HepG2 (cell line): Measurements from ENCODE around the gene PPP1R18. TPM values are rescaled to one million over a fixed set of nuclear protein-coding genes. Genes with fewer than 3 reads are reported as not detected.
"Not testable (repeated sequence)": the region's sequence is repeated elsewhere in the genome, so short reads cannot be mapped to it uniquely, and the experiment has no call there.

Experiments used
- ATAC-seq: fragments of 200-7000 bp; cut with Tn5 transposase; 3 replicates; pipeline ENCODE4 v1.9.1; 2020; ENCODE audit warnings: mild to moderate bottlenecking, moderate library complexity
- BruUV-seq: library from RNA; stranded (reverse); fragments of 400-500 nt; replicated peaks from 2 replicates; lab custom pipeline; 2021; lab: Mats Ljungman, UMichigan
- CTCF ChIA-PET: fragments of 300-600 bp; formaldehyde crosslinking; extraction: SDS; loops from one replicate; lab custom pipeline; 2021; ENCODE audit warnings: low total read pairs, inconsistent platforms, low intra/inter-chr PET ratio; lab: Yijun Ruan, JAX
- POLR2A ChIA-PET: fragments of 350-600 bp; sonication (Branson Sonifier 250); formaldehyde crosslinking; loops from one replicate; lab custom pipeline; 2020; ENCODE audit warnings: antibody characterized with exemption, inconsistent platforms; lab: Yijun Ruan, JAX
- DNase-seq: peaks from one replicate; pipeline ENCODE4 v3.0.0-alpha.2; 2015; ENCODE audit warnings: low spot score
- FAIRE-seq: peaks from 3 replicates; lab custom pipeline; 2011; peaks lifted over from hg19 to GRCh38; lab: Jason Lieb, UNC
- H2AFZ ChIP-seq: one replicate; pipeline ENCODE4 v1.6.1; 2011; ENCODE audit warnings: low read length, inconsistent platforms
- H3K27ac ChIP-seq: fragments of 300-600 bp; 3 replicates; pipeline ENCODE4 v1.8.0; 2011; ENCODE audit warnings: mixed run types, mild to moderate bottlenecking, mixed read lengths, low read length, inconsistent platforms; ENCODE audit not compliant: insufficient read depth; ENCODE audit errors: extremely low read length
- H3K27me3 ChIP-seq, 2 experiments: fragments of 200-600 bp in 1 of 2; 2 replicates in 1 of 2; 3 replicates in 1 of 2; pipeline versions ENCODE4 v1.6.0 to v1.8.0; 2011; ENCODE audit warnings: low read length in 2 of 2, mild to moderate bottlenecking in 2 of 2, moderate library complexity in 2 of 2, inconsistent platforms in 1 of 2; ENCODE audit not compliant: insufficient read depth in 2 of 2, control insufficient read depth in 1 of 2
- H3K36me3 ChIP-seq, 2 experiments: fragments of 200-600 bp in 1 of 2; replicated peaks in 1 of 2; 2 replicates in 1 of 2; 3 replicates in 1 of 2; pipeline versions ENCODE4 v1.5.1 to v1.8.0; 2011; ENCODE audit warnings: low read length in 2 of 2, inconsistent platforms in 1 of 2; ENCODE audit not compliant: insufficient read depth in 2 of 2, control insufficient read depth in 1 of 2
- H3K4me1 ChIP-seq: 2 replicates; pipeline ENCODE4 v1.5.1; 2012; ENCODE audit warnings: low read length, inconsistent platforms; ENCODE audit not compliant: insufficient read depth
- H3K4me2 ChIP-seq: 2 replicates; pipeline ENCODE4 v1.6.0; 2011; ENCODE audit warnings: low read depth, low read length, inconsistent platforms
- H3K4me3 ChIP-seq, 3 experiments: fragments of 200-600 bp in 1 of 3; sonication (generic), shearing (Covaris generic) in 1 of 3; replicated peaks in 1 of 3; 2 replicates each; pipeline ENCODE4 v1.5.1; 2011 to 2016; ENCODE audit warnings: low read length in 3 of 3, inconsistent platforms in 2 of 3, low read depth in 2 of 3, mild to moderate bottlenecking in 2 of 3, control low read depth in 1 of 3, mixed read lengths in 1 of 3; ENCODE audit not compliant: insufficient read depth in 1 of 3
- H3K79me2 ChIP-seq: one replicate; pipeline ENCODE4 v1.6.1; 2011; ENCODE audit warnings: low read length, inconsistent platforms; ENCODE audit not compliant: insufficient read depth
- H3K9ac ChIP-seq: 2 replicates; pipeline ENCODE4 v1.6.0; 2011; ENCODE audit warnings: mild to moderate bottlenecking, low read depth, low read length, inconsistent platforms; ENCODE audit not compliant: insufficient read depth
- H3K9me3 ChIP-seq: 2 replicates; pipeline ENCODE4 v1.5.1; 2012; ENCODE audit warnings: mild to moderate bottlenecking, low read length
- H4K20me1 ChIP-seq: 2 replicates; pipeline ENCODE4 v1.6.0; 2011; ENCODE audit warnings: inconsistent platforms, mild to moderate bottlenecking, low read length, moderate library complexity; ENCODE audit not compliant: insufficient read depth
- ELF3 ChIP-seq: IDR thresholded peaks from 2 replicates; pipeline ENCODE4 v1.6.1; 2016; ENCODE audit warnings: missing genetic modification reagents, missing compliant biosample characterization
- ETV5 ChIP-seq: IDR thresholded peaks from 2 replicates; pipeline ENCODE4 v1.6.1; 2018; ENCODE audit warnings: missing biosample characterization, missing genetic modification reagents, inconsistent platforms, borderline replicate concordance
- GABPA ChIP-seq, 2 experiments: IDR thresholded peaks; 2 replicates each; pipeline ENCODE4 v1.6.1; 2011 to 2016; ENCODE audit warnings: low read depth in 2 of 2, low read length in 1 of 2, missing biosample characterization in 1 of 2, missing genetic modification characterization in 1 of 2
- HOXA3 ChIP-seq: sonication (generic); formaldehyde crosslinking; IDR thresholded peaks from 2 replicates; pipeline ENCODE4 v1.5.0; 2020; ENCODE audit warnings: missing genetic modification reagents
- JUND ChIP-seq: sonication (generic); formaldehyde crosslinking; IDR thresholded peaks from 2 replicates; pipeline ENCODE4 v1.8.0; 2022; ENCODE audit warnings: mild to moderate bottlenecking, missing genetic modification reagents
- MED1 ChIP-seq: sonication (generic); formaldehyde crosslinking; IDR thresholded peaks from 2 replicates; pipeline ENCODE4 v1.4.0; 2020; ENCODE audit warnings: missing genetic modification reagents
- SAP130 ChIP-seq: IDR thresholded peaks from 2 replicates; pipeline ENCODE4 v1.6.1; 2016; ENCODE audit warnings: low read depth
- SMAD1 ChIP-seq: sonication (generic); formaldehyde crosslinking; IDR thresholded peaks from 2 replicates; pipeline ENCODE4 v1.4.0; 2020; ENCODE audit warnings: missing genetic modification reagents, low read depth, mild to moderate bottlenecking, borderline replicate concordance
- WGBS: methylation state at CpG from one replicate; pipeline ENCODE4 v1.1.6; 2017; ENCODE audit warnings: low lambda C conversion rate; 5-methylcytosine and 5-hydroxymethylcytosine counted together
- in situ Hi-C: cut with HindIII; loops from 2 replicates; pipeline ENCODE4 v1.10.0; 2017; ENCODE audit warnings: low pct_unique_long_range_greater_than_20kb; ENCODE audit not compliant: extremely low pct_ligation_motif_present
- intact Hi-C: fragments of 100-400 bp; cut with micrococcal nuclease; formaldehyde crosslinking; loops from one replicate; pipeline ENCODE4 v1.10.0; 2022; ENCODE audit not compliant: unreplicated experiment
- polyA plus RNA-seq, 8 experiments: library from polyadenylated mRNA; depleted of rRNA in 3 of 8; stranded (reverse) in 7 of 8; unstranded in 1 of 8; fragments of >200 nt; fragmentation: Illumina TruSeq in 4 of 8; extraction: Trizol in 4 of 8; gene quantifications; 2 replicates each; pipeline versions ENCODE4 v1.2.1 to v1.2.3, GENCODE V29; 2011 to 2016; ENCODE audit warnings: low read depth in 4 of 8, missing spikeins in 1 of 8, mixed read lengths in 1 of 8; ENCODE audit not compliant: insufficient read depth in 1 of 8
- total RNA-seq, 5 experiments: library from RNA; depleted of rRNA; stranded (reverse); fragments of >200 nt; fragmentation: Illumina TruSeq; extraction: Trizol; gene quantifications; 2 replicates each; pipeline ENCODE4 v1.2.3, GENCODE V29; 2016; ENCODE audit warnings: low read depth in 1 of 5
- TF ChIP-seq, protein P1 (sequence below): sonication (generic); formaldehyde crosslinking; IDR thresholded peaks from 2 replicates; pipeline ENCODE4 v1.4.0; 2020; ENCODE audit warnings: missing genetic modification reagents
- TF ChIP-seq, protein P2 (sequence below): sonication (generic); formaldehyde crosslinking; IDR thresholded peaks from 2 replicates; pipeline ENCODE4 v1.8.1; 2023; ENCODE audit warnings: mild to moderate bottlenecking, inconsistent platforms, moderate library complexity, missing genetic modification reagents, borderline replicate concordance
- TF ChIP-seq, protein P3 (sequence below): sonication (generic); formaldehyde crosslinking; conservative IDR thresholded peaks from 2 replicates; pipeline ENCODE4 v1.4.0; 2020; ENCODE audit warnings: mild to moderate bottlenecking, missing genetic modification reagents, moderate library complexity

The PPP1R18 gene
- total and polyA plus RNA-seq, 2 of the 13 experiments (the other 11 are each of a cell fraction or from before 2014, with no cell fraction given), result 4.9 to 9.2 TPM

DNA sequence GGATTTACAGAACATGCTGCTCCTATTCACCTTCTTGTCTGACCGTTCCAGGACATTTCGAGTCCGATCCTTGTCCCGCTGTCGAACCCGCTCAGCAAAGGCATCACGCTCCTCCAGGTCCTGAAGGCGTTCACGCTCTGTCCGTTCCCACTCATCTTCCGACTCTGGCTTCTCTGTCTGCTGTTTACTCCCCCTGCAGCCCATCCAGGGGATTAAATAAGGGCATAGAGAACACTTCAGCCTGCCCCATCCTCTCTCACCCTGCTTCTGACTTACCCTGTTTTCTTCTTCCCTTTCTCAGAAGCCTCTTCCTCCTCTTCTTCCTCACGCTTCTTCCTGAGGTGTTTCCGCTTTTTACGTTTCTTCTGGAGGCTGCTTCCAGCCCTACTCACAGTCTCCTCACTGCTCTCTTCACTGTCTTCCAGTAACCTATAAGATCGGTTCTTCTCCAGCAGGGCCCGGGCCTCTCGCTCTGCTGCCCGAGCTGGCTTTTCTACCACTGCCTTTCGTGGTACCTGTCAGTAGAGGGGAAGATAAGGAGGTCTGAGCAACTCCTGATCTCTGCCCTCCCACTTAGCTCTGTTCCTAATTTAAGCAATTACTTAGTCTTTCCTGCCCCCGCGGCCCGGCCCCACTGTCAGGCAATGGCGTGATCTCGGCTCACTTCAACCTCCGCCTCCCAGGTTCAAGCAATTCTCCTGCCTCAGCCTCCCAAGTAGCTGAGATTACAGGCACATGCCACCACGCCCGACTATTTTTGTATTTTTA is 15.5 kb downstream of the PPP1R18 start (continued):
- TF ChIP-seq, protein P1, sequence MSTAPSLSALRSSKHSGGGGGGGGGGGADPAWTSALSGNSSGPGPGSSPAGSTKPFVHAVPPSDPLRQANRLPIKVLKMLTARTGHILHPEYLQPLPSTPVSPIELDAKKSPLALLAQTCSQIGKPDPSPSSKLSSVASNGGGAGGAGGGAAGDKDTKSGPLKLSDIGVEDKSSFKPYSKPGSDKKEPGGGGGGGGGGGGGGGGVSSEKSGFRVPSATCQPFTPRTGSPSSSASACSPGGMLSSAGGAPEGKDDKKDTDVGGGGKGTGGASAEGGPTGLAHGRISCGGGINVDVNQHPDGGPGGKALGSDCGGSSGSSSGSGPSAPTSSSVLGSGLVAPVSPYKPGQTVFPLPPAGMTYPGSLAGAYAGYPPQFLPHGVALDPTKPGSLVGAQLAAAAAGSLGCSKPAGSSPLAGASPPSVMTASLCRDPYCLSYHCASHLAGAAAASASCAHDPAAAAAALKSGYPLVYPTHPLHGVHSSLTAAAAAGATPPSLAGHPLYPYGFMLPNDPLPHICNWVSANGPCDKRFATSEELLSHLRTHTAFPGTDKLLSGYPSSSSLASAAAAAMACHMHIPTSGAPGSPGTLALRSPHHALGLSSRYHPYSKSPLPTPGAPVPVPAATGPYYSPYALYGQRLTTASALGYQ (CRISPR knock-in tag), result 0 out of 2 replicates have a peak, but pooled peaks have one; percentile 19
- TF ChIP-seq SMAD1 (CRISPR knock-in tag) (no peak), SAP130 (CRISPR knock-in tag) (peak; percentile 27; the same call in 1 of the 2 replicates)
- TF ChIP-seq, protein P2, sequence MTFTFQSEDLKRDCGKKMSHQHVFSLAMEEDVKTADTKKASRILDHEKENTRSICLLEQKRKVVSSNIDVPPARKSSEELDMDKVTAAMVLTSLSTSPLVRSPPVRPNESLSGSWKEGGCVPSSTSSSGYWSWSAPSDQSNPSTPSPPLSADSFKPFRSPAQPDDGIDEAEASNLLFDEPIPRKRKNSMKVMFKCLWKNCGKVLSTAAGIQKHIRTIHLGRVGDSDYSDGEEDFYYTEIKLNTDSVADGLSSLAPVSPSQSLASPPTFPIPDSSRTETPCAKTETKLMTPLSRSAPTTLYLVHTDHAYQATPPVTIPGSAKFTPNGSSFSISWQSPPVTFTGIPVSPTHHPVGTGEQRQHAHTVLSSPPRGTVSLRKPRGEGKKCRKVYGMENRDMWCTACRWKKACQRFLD (CRISPR knock-in tag), result 0 out of 2 replicates have a peak, but pooled peaks have one; percentile 35

DNA sequence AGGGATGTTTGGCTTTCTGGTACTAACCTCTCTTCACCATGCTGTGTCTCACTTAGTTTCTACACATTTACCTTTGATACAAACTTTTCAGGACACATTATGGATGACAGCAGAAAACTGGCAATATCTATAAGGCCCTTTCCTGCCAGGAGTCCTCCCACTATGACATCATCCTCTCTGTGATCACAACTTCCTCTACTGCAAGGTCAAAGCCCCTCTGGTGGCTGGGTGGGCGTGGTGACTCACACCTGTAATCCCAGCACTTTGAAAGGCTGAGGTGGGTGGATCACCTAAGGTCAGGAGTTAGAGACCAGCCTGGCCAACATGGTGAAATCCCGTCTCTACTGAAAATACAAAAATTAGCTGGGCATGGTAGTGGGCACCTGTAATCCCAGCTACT is 20.1 kb downstream of the PPP1R18 start:
- H3K9ac ChIP-seq; H3K79me2 ChIP-seq; in situ Hi-C loops; H3K27me3 ChIP-seq; ATAC-seq; H3K9me3 ChIP-seq; H3K4me3 ChIP-seq; H4K20me1 ChIP-seq; CTCF ChIA-PET; H3K27ac ChIP-seq; BruUV-seq; H2AFZ ChIP-seq; H3K4me2 ChIP-seq; FAIRE-seq; intact Hi-C loops; POLR2A ChIA-PET; TF ChIP-seq GABPA (IDR thresholded peaks at IDR 0.05; ENCODE audit: low read depth, low read length): not testable (repeated sequence)
- WGBS, result 81% methylated on average over 2 of the region's 2 CpGs
- DNase-seq, result peak; percentile 73
- H3K36me3 ChIP-seq, result peaks cover 34 to 76% of the 10 kb centered on the region in 2 experiments
- H3K4me1 ChIP-seq, result peaks cover 16% of the 10 kb centered on the region
- TF ChIP-seq ELF3 (CRISPR knock-in tag) (0 out of 2 replicates have a peak, but pooled peaks have one; percentile 30), GABPA (CRISPR knock-in tag; IDR thresholded peaks at IDR 0.05; ENCODE audit: low read depth) (peak; percentile 64), JUND (peak; percentile 16; the same call in 1 of the 2 replicates), SAP130 (CRISPR knock-in tag) (peak; percentile 72), HOXA3 (peak; percentile 31; the same call in 1 of the 2 replicates), MED1 (0 out of 2 replicates have a peak, but pooled peaks have one; percentile 25), ETV5 (CRISPR knock-in tag) (peak; percentile 54; the same call in 1 of the 2 replicates)
- TF ChIP-seq, protein P3, sequence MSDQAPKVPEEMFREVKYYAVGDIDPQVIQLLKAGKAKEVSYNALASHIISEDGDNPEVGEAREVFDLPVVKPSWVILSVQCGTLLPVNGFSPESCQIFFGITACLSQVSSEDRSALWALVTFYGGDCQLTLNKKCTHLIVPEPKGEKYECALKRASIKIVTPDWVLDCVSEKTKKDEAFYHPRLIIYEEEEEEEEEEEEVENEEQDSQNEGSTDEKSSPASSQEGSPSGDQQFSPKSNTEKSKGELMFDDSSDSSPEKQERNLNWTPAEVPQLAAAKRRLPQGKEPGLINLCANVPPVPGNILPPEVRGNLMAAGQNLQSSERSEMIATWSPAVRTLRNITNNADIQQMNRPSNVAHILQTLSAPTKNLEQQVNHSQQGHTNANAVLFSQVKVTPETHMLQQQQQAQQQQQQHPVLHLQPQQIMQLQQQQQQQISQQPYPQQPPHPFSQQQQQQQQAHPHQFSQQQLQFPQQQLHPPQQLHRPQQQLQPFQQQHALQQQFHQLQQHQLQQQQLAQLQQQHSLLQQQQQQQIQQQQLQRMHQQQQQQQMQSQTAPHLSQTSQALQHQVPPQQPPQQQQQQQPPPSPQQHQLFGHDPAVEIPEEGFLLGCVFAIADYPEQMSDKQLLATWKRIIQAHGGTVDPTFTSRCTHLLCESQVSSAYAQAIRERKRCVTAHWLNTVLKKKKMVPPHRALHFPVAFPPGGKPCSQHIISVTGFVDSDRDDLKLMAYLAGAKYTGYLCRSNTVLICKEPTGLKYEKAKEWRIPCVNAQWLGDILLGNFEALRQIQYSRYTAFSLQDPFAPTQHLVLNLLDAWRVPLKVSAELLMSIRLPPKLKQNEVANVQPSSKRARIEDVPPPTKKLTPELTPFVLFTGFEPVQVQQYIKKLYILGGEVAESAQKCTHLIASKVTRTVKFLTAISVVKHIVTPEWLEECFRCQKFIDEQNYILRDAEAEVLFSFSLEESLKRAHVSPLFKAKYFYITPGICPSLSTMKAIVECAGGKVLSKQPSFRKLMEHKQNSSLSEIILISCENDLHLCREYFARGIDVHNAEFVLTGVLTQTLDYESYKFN (CRISPR knock-in tag), result 0 out of 2 replicates have a peak, but pooled peaks have one; percentile 37
